ENCODE measurements around the gene EID2. TPM values are rescaled to one million over a fixed set of nuclear protein-coding genes. Genes with fewer than 3 reads are reported as not detected.

EID2 gene
- total and polyA plus RNA-seq, 2 donors (not counting 3 experiments of a cell fraction or from before 2014, with no cell fraction given): 6.6 to 17.4 TPM

DNA sequence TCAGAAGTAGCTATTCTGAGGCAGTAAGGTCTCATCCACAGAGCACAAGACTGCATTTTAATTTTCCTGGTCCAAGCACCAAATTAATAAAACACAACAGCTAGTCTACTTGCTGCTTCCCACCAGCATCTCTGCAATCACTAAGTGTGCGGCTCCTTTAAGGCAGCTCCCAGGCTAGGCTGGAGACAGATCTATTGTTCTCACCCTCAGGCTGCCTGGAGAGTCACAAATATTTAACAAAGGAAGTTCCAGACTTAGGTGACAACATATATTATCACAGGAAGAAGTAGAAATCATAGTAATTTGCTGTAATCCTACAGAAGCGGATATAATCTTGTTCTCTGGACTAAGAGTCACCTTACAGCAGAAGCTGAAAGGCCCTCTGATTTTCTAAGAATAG is 2.2 kb upstream of the EID2 start:
- peak; percentile 89 for FAIRE-seq
- TF ChIP-seq, protein P1, sequence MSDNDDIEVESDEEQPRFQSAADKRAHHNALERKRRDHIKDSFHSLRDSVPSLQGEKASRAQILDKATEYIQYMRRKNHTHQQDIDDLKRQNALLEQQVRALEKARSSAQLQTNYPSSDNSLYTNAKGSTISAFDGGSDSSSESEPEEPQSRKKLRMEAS (IDR thresholded peaks at IDR 0.05; ENCODE audit: insufficient read depth, insufficient read length): no peak
- TF ChIP-seq FOS (IDR thresholded peaks at IDR 0.05; ENCODE audit: borderline replicate concordance, insufficient read depth, low read length) (no peak), EZH2 (IDR thresholded peaks at IDR 0.05; ENCODE audit: borderline replicate concordance, low read depth, low read length, severe bottlenecking) (no peak), POLR2AphosphoS5 (IDR thresholded peaks at IDR 0.05; ENCODE audit: insufficient read depth, low read depth, low read length) (no peak), MYC (IDR thresholded peaks at IDR 0.05; ENCODE audit: low read depth, low read length) (no peak), GATA2 (IDR thresholded peaks at IDR 0.05; ENCODE audit: insufficient read depth, insufficient read length, low read depth, low read length) (no peak), POLR2A (IDR thresholded peaks at IDR 0.05; ENCODE audit: low read depth, low read length) (no peak), JUN (IDR thresholded peaks at IDR 0.05; ENCODE audit: borderline replicate concordance, insufficient read depth, insufficient read length, low read depth) (no peak)
- TF ChIP-seq, protein P2, sequence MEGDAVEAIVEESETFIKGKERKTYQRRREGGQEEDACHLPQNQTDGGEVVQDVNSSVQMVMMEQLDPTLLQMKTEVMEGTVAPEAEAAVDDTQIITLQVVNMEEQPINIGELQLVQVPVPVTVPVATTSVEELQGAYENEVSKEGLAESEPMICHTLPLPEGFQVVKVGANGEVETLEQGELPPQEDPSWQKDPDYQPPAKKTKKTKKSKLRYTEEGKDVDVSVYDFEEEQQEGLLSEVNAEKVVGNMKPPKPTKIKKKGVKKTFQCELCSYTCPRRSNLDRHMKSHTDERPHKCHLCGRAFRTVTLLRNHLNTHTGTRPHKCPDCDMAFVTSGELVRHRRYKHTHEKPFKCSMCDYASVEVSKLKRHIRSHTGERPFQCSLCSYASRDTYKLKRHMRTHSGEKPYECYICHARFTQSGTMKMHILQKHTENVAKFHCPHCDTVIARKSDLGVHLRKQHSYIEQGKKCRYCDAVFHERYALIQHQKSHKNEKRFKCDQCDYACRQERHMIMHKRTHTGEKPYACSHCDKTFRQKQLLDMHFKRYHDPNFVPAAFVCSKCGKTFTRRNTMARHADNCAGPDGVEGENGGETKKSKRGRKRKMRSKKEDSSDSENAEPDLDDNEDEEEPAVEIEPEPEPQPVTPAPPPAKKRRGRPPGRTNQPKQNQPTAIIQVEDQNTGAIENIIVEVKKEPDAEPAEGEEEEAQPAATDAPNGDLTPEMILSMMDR (IDR thresholded peaks at IDR 0.05; ENCODE audit: extremely low read depth in 1 of 2, insufficient read depth in 1 of 2, low read depth in 1 of 2, low read length in 2 of 2): no peak
- intact Hi-C loops (cut with micrococcal nuclease) (no loop called here), dilution Hi-C loops (cut with MboI; ENCODE audit: extremely low pct_ligation_motif_present, low sequenced_read_pairs) (no loop called here)
- Histone ChIP-seq H3K4me1 (ENCODE audit: control insufficient read depth, extremely low read depth, insufficient read depth, low read length) (peaks cover 25% of the 10 kb centered on the region), H3K27ac (ENCODE audit: insufficient read depth, low read depth, low read length) (peak overlapping the region; percentile 69), H3K79me2 (ENCODE audit: control insufficient read depth, insufficient read depth, low read length) (peaks cover 11% of the 10 kb centered on the region), H2AFZ (ENCODE audit: low read depth, low read length) (peak overlapping the region; percentile 71), H3K27me3 (ENCODE audit: control insufficient read depth in 2 of 2, insufficient read depth in 2 of 2, low read length in 2 of 2) (peaks cover 8% of the 10 kb centered on the region in 2 experiments), H4K20me1 (replicated peaks; ENCODE audit: control insufficient read depth, extremely low read depth, insufficient read depth, low read length) (peaks cover 4% of the 10 kb centered on the region), H3K9me3 (replicated peaks; ENCODE audit: control insufficient read depth, insufficient read depth, low read length) (no peaks in the 10 kb centered on the region), H3K9ac (replicated peaks; ENCODE audit: extremely low read depth, insufficient read depth, low read length) (peak overlapping the region; percentile 29), H3K9me1 (replicated peaks; ENCODE audit: control insufficient read depth, extremely low read depth, insufficient read depth, low read length) (no peaks in the 10 kb centered on the region), H3K4me3 (replicated peaks in 1 of 3; ENCODE audit: insufficient read depth in 1 of 3, low read depth in 1 of 3, low read length in 3 of 3) (peak overlapping the region in 1 of 3 experiments; percentile 22), H3K36me3 (ENCODE audit: control insufficient read depth in 2 of 2, extremely low read depth in 1 of 2, insufficient read depth in 2 of 2, low read length in 2 of 2) (no peaks in the 10 kb centered on the region), H3K4me2 (ENCODE audit: insufficient read depth, low read length) (peak overlapping the region; percentile 69)
- POLR2A ChIA-PET: no interaction called here
- DNase-seq (ENCODE audit: low read depth, low spot score): peak; percentile 74
- BruUV-seq (replicated peaks): no TSS peak
- CTCF ChIA-PET: interaction anchor here (0.7 to 1.8 kb wide), 5 partner anchors 9 to 130 kb away, joined by 3 to 9 read pairs (median 3); partner anchors contain the start of gene SELENOV
